ENCODE data around the gene ZNF516.

ZNF516 gene

DNA sequence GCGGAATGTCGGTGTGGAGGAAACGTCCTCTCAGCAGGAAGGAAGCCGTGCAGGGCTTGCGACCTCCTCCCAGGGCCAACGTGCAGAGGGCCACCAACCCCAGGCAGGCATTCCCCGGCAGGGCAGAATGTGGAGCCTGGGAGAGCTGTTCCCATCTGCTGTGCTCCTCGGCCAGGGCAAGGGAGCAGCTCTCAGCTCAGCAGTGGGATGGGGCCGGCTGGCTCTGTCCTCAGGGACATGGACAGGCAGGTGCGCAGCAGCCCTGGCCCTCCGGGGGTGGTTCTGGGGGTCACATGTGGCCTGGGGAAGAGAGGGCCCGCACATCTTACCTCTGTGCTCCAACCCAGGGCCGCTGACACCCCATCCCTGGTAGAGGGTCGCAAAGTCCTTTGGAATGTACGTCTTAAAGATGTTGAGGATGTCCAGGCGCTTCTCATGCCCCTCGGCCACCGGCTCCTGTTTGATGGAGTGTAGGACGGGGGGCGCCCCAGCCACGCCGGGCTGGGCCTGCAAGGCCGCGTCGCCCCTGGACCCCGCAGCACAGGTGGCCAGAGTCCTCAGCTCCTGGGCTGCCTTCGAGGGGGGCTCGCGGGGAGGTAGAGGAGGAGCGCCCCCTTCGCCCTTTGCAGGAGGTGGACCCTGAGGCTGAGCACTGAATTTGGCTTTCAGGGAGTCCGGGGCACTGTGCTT lies 116.4 kb downstream of the ZNF516 start:
- DNase-seq = no peak

DNA sequence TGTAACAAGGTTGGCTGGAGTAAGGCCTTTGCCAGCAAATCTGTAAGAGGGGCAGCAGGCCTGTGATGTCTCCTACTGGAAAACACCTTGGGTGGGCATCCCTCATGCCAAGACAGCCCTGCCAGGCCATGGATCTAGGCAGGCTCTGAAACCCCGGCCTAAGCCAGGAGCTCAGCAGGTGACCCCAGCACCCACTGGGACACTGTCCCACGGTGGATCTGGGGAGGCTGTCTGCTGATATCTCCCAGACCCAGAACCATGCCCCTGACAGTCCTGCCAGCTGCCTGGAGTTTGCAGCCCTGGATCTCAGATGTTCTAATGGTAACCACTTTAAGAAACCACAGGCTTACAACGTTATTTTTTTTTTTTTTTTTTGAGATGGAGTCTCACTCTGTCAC lies 117.7 kb downstream of the ZNF516 start:
- no peak for DNase-seq

DNA sequence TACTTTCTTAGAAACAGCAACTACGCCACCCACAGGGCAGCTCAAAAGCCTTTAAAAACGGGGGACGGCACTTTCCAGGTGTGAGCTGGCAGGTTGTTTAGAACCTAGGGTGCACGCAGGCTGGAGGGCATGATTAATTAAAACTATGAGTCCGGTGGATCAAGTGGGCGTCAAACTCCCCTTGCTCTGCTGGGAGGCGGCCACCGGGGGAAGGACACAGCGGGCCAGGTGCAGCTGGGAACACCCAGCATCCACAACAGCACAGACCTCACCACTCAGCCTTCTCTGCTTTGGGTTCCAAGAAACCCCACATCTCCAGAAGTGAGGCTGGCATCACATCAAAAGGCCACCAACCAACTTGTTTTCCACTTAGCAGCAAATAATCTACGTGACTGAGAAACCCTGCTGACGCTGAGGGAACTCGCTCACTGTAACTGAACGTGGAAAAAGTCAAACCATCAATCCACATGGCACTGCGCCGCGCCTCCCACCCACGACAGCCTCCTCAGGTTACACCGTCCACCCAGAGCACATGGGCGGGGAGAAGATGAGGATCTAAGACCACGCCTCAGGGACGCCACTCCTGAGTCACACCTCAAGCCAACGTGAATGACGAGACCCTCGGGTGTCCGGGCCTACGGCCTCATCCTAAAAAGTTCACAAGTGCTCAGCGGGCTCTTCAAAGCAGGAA lies 118.2 kb downstream of the ZNF516 start:
- DNase-seq = no peak

DNA sequence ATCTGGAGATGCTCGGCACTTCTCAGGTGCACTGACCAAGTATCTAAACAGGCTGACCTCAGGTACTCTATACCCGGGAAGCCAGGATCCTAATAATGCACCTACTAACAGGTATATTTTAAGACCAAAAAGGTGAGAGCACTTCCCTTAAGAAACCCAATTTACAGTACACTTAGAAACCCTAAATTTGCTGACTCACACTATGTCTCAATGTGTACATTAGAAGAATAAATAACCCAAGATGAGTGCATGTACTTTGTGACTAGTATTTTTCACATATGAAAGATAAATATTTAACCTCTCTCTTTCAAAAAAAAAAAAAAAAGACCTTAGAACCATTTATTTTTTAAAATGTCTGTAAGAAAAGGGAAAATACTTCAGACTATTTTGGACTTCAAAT lies 118.8 kb downstream of the ZNF516 start:
- no peak for DNase-seq

DNA sequence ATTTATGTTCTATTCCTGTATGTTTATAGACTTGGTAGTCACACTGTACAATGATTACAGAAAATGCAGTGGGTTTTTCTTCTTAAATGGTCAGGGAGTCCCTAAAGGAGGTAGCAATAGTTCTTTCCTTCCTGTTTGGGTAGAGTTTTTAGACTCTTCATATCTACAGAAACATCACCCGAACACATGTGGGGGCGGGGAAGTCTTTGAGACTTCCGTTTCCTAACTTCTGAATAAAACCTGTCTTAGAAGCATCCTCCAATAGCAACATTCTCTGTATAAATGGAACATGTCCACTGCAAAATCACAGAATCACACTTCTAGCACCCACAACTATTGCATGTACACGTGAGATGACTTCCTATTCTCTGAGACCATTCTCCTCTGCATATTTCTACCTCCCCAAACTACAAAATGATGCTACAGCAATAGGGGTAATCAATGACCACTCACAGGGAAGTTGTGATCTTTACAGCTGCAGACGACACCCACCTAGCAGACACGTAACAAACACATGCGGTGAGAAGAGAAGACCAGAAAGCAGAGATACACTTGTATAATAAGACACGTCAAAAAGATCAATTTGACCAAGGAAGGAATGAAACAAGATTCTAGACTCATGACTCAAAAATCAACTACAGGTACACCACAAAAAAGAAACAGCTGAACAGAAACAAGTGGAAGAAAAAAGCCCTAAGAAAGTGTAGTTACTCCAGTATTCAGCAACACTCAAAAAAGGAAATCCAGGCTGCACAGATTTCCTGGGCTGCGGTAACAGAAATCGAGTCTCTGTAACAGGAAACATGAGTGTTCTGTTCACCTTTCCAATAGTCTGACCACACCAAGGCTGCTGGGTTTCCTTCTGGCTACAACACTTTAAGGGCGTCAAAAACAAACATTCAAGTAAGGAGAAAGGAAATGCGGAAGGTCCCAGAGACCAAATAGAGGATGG lies 120.4 kb downstream of the ZNF516 start:
- DNase-seq = no peak

DNA sequence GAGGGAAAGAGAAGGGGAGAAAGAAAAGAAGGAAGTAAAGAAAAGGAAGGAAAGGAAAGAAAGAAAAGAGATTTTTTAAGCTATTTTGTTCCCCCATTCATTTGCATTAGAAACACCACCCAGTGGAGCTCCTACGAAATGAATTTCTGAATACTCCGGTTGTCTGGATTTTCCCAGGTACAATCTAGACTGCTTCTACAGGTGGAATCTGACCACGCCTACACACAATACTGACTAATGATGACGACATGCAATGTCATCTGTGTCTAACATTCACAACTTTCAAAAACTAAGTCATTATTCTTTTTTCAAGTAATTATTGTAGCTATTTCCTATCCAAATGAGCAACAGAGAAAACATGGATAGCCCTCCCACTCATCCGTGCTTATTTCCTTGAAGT lies 121.7 kb downstream of the ZNF516 start:
- no peak for DNase-seq

DNA sequence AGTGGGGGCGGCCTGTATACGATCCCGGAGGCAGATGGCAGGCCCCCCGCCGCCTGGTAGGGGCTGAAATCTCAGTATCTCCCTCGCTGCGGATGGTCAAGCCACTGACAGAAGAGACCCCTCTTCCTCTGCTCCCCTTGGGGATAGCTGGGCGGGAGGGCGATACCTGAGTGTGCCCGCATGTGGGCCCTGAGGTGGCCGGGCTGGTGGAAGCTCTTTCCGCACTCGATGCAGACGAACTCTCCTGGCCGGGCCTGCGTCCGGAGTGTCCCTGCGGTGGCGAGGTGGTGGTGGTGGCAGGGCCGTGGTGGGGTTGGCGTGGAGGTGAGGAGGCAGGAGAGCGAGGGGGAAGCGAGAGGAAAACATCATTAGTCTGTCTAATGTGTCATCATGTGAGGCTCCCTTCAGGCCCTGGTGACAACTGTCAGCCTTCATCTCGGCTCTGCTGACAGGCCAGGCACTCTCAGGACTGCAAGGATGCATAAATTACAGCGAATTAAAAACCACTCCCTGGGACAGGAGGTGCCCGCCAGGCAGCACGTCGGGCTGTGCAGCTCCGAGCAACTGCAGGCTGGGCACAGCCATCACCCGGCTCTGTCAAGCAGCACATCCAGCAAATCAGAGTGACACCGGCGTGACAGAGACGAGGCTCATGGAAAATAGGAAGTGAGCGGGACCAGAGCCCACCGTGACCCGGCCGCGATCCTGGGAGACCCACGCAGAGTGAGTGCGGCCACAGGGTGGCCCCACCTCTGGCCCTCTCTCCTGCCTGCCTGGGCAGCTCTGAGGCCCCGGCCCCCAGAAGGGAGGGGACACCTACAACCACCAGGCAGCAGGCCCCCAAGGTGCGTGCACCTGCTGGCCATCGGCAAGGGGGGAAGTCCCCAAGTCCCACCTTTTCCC lies 123.5 kb downstream of the ZNF516 start:
- no peak for DNase-seq

DNA sequence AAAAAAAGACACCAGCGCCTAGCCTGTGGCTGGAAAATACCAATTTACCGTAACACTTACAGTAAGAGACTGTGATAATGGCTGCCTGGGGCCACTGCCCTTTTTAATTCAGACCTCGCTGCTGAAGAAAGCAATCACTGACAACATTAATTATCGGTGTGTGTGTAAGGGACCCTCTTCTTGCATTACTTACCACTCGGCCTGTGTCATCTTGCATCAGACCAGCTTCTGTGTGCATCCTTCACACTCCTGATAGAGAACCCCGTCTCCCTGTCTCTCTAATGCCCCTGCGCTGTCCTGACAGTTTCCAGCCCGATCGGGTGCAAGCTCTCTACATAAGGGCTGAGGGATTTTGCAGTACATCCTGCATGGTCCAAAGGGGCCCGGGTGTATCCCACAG lies 124.4 kb downstream of the ZNF516 start:
- DNase-seq = no peak

DNA sequence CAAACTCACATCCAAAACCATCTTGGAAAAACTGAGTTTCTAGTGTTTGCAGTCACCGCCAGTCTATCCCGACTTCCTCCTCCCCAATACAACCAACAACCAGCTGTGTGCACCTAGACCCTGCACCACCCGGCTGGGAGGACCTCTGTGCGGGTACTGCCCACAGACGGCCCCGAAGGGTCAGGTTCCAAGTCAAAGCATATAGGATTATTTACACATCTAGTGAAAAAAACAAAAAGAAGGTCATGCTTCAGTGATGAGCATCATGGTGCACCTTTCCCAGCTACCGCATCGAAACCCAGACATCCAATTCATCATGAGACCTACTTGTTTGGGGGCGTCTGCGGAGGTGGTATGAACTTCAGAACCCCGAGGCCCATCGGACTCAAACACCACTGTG lies 124.8 kb downstream of the ZNF516 start:
- no peak for DNase-seq

DNA sequence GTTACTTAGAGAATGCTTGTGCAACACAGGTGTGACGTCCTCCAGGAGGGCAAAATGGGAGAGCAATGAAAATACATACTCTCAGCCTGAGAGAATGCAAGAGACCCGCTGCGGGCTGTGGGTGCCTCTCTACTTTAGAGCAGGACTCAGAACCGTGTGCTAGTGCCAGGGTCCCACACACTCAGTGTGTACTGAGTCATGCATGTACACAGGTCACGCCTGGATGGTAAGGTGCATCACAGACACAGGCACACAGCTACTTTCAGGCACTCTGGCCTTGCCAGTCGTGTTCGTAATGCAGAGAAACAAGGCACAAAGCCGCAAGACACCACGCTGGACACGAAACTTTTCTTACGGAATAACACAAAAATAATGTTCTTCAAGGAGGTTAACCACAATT lies 125.3 kb downstream of the ZNF516 start:
- DNase-seq = no peak

DNA sequence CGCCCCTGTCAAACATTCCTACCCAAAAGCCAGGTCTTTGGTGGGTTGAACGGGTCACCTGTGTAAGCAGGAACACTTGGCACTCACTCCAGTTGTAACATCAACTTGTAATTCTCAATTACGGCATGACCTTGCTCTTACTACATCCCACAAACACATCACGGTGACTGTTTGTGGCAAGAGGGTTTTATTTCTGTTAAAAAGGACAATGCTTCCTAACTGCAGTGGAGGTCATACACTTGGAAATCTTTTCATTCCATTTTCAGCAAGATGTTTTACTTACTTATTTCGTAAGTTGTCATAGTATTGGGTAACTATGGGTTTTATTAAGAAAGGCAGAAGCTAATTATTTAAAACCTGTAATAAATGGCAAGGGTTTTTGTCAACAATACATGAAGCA lies 126.1 kb downstream of the ZNF516 start:
- DNase-seq = no peak

DNA sequence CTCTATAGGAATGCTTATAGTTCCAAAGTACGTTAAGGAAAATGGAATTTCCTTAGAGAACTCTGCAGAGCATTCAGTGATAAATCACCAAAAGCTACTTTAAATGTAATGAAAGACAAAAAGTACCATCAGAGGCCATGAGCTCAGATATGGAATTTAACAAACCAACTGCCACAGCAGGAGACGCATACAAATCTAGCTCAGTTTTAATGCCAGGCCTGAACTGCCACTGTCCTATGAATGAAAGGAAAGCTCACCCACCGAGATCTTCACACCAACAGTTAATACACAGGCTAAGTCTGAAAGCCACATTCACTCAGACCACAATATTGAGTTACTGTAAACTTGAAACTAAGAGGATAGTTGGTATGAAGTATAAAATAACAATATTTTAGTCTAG lies 126.8 kb downstream of the ZNF516 start:
- no peak for DNase-seq

DNA sequence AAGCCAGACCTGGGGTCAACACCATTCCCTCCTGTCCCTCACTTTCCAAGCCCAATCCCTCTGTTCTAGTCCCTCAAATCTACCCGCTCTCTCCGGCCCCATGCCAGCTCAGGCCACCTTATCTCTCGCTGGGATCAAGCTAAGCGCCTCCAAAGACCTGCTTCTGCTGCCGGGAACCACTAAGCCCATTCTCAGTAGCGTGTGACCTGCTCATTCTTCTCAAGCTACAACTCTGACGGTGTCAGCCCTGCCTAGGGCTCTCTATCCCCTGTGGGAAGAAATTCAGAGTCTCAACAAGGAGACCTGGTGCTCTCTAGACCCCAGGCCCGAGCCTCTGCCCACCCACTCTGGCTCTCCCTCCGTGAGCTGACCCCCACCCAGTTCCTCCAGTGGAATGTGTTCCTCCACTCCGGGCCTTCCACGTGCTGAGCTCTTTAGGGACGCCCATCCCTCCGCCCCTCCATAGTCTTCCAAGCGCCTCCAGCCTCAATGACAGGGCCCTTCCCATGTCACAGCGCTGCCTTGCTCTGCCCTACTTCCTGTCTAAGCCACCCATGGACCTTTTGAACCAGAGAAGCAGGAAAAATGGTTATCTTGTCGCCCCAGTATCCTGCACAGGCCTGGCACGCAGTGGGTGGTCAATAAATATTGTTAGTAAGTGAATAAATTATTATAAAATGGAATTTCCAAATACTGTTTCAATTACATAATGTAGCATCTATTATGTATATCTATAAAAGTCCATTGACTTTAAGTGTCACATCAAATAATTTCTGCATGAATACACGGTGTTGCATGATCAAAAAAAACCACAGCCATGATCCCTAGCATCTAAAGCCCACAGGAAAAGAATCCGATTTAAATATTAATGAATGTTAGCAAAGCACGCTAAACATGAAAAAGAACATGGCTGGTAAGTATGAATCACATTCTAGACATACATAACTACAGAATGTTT lies 127.6 kb downstream of the ZNF516 start:
- DNase-seq = no peak

DNA sequence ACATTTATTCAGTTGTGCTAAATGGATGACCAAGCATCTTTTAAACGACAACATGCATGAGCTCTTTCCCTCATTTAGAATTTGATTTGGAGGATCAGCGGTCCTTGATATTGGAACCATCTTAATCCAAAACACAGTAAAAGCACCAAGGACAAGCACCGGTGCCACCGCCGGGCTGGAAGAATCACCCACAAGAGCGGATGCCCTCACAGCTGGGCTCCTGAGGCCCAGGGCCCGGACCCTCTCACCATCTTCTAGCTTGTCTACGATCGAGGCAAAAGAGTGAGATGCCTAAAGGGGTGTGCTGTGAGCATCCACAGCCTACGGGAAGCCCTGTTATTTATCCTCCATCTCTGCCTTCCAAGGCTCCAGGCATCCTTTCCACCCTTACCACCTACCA lies 129.5 kb downstream of the ZNF516 start:
- no peak for DNase-seq

DNA sequence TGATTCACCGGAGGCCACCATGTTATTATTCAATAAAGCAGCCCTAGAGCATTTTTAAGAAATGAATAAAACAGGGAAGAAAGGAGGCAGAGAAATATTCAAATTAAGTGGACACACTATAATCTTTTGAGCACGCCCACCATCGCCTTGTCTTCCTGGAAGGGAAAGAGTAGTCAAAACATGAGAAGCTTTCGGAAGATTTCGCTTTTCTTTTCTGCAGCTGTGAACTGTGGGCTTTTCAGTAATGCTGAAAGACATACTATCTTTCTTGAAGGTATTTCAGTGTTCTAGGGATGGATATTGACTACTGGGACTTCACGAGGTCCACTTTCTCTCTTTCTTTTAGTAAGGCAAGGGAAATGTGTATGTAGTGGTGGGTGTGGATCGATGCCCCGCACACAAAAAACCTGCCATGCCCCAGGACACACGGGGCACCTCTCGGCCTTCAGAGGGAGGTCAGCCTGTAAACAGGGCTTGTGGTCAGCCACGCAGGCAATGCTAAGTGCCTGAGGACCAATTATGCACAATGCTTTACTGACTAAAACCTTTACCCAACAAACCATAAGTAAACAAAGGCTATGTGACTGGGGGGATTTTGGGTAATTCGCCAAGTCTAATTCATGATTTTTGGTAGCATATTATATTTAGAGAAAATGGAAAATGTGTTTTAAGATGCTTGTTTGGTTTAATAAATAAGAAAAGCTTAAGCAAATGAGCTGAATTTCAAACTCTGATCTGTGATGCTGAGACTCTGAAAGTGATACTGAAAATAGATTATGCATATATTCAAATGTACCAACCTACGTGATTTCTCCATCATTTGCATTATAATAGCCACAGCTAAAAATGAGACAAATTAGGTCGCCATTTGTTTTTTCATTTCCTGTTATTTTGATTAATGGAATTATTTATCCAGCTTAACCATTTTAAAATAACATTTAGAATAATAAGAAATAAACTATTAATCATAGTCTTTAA lies 130.5 kb downstream of the ZNF516 start:
- DNase-seq = no peak

DNA sequence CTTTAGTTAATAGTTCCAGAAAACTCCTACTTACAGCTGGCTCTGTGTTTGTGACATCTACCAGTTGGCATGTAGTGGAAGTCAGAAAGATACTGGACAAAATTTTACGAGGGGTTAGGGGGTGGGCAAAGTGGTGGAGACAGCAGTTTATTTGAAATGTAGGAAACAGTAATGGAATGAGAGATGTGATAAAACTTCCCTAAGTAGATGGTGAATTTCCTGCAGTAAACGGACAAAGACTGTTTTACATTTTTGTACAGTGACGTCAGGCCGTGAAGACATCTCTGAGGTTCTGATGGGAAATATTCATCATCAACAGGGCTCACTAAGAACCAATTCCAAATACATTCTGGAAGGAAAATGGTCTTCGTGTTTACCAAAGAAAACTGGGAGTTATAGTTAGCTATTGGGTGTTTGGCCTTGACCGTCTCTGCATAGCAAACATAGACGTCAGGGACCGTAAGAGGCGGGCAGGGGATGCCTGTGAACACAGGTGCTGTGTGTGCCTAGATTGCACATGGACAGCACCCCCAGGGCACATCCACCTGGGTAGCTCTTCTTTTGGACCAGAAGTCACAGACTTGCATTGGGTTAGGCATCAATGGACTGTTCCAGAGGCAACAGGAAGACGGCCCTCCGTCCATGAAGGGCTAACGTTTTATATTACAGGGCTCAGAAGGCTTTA lies 131.5 kb downstream of the ZNF516 start:
- no peak for DNase-seq

DNA sequence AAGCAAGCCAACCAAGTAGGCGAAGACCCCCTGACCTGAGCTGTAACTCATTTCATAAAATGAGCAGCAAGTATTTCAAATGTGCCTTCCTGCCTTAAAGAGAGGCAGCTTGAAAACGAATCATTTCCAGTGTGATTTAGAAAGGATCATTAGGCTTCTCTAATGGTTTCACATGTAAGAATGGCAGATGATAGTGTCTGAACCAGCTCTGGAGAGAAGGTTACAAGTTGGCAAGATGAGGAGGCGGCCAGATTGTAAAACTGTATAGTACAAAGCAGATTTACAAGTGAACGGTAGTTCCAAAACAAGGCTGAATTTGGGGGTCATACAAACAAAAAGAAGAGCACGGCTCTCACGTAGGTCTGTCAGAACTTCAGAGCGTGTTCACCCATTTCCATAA lies 132.4 kb downstream of the ZNF516 start:
- no peak for DNase-seq

DNA sequence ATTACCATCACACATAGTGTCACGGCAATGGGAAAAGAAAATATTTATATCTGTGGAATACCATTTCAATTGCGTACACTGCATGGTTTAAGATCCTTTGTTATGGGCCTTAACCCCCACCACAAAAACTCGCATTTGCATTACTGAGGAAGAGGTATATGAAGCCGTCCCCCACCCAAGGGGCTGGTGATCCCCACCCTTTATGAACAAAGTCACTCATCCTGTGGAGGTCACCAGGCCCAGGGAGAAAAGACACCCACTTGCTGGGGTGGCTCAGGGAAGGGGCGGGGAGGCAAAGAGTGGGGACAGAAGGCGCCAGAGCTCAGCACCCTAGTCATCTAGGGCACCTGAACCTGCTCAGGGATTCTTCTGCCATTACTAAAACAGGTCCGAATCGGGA lies 133.8 kb downstream of the ZNF516 start:
- no peak for DNase-seq

DNA sequence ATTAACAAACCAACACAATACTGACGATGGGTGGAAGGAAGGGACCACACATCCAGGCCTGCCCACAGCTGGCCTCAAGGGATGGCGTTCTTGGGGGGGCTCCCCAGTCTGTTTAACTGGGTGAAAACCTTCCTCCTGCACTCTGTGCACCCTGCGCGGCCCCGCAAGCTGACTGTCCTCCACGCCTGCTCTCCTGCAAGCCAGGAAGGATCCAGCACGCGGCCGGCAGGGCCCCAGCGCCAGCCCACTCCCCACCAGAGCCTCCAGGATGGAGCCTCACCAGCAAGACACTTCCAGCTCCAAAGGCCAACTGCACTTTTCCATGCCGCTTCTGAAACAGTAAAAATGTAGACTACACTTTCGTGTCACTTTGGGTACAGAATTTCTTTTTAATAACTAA lies 135.1 kb downstream of the ZNF516 start:
- no peak for DNase-seq

DNA sequence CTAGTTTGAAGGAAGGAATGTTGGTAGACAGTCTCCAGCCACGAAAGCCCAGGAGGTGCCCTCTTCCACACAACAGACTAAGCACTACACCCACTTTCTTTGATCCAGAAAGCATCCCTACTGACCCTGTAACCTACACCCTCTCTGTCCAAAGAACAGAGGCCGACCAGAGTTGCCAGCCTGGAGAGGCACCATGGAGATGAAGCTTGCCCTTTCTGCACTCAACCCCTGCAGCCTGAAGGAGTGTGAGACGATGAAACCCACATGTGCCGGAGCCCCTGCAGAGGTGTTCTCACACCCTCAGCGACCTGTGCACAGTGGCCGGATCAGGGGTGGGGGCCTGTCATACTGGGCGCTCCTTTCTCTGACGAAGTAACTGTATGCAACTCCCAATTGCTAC lies 136.3 kb downstream of the ZNF516 start:
- DNase-seq = no peak
